PFSK-1 (cell line): ENCODE data around the gene SNX9.

Experiments
- FOXP2 ChIP-seq: optimal IDR thresholded peaks from 2 replicates; pipeline ENCODE3; 2011; ENCODE audit warnings: borderline replicate concordance, control low read depth, inconsistent platforms; ENCODE audit not compliant: insufficient read depth; ENCODE audit errors: extremely low read length, extremely low read depth
- POLR2AphosphoS5 ChIP-seq: IDR thresholded peaks from 2 replicates; pipeline ENCODE4 v1.6.1; 2012; ENCODE audit warnings: low read depth, mild to moderate bottlenecking, control low read depth, low read length, moderate library complexity
- REST ChIP-seq, 2 experiments: IDR thresholded peaks; 2 replicates each; pipeline versions ENCODE4 v1.6.1 to v1.8.0; 2011 to 2012; ENCODE audit warnings: low read depth in 2 of 2, low read length in 2 of 2, control low read depth in 1 of 2, inconsistent platforms in 1 of 2, mild to moderate bottlenecking in 1 of 2, moderate library complexity in 1 of 2; ENCODE audit not compliant: insufficient read depth in 1 of 2
- SIN3A ChIP-seq: IDR thresholded peaks from 2 replicates; pipeline ENCODE4 v1.6.1; 2012; ENCODE audit warnings: mild to moderate bottlenecking, low read length, moderate library complexity, borderline replicate concordance; ENCODE audit not compliant: insufficient read depth
- TAF1 ChIP-seq: IDR thresholded peaks from 2 replicates; pipeline ENCODE4 v1.6.1; 2012; ENCODE audit warnings: low read length, control low read depth, borderline replicate concordance; ENCODE audit not compliant: insufficient read depth

GRCh38 chr6:157898169-157898568, 75.1 kb downstream of the SNX9 start:
- TF ChIP-seq TAF1 (no peak), POLR2AphosphoS5 (no peak), REST (IDR thresholded peaks at IDR 0.05; ENCODE audit: insufficient read depth in 1 of 2, low read depth in 2 of 2, low read length in 2 of 2) (no peak), SIN3A (no peak), FOXP2 (no peak)
